Posterior cingulate gyrus (tissue), 11 donors: ENCODE data around the gene LHPP.
A peak's percentile ranks its signal among the peaks of the same experiment; 100 is the strongest.

Experiments used
- DNase-seq, 10 donors: peaks; one replicate each; pipeline versions ENCODE4 v3.0.0 to v3.0.0-alpha.2; 2020 to 2021; ENCODE audit warnings: mixed read lengths in 3 of 10
- intact Hi-C: fragments of 100-400 bp; cut with DNase I; formaldehyde crosslinking; loops from one replicate; pipeline ENCODE4 v1.15.1; 2023

Gene LHPP

DNA sequence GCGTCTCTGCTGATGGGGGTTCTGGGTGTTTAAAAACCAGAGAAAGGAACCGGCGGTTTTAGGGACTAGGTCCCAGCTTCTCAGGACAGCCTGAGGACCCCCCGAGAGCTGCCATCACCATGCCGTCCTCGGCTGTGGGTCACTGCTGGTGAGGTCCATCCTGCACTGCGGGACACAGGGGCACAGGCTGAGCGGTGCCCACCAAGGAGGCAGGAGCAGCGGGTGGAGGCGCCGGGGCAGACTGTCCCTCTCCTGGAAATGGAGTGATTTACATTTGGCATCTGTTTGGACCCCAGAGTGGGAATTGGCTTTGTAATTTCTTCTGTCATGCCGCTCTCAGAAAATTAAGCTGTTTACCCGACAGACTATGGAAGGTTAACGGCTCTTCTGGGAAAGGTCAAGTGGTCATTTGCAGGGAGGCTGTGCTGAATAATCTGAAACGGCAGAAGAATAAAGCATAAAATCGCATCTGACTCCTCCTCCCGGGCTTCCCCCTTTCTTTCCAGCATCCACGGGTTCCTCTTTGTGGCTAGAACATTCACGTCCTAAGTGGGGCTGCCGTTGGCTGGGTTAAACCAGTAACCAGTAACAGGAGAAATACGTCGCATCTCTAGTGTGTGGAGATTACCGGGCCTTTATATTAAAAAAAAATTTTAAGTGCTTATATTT, 31.7 kb downstream of the LHPP start:
- DNase-seq, result no peak
- intact Hi-C loops, result no loop called here

DNA sequence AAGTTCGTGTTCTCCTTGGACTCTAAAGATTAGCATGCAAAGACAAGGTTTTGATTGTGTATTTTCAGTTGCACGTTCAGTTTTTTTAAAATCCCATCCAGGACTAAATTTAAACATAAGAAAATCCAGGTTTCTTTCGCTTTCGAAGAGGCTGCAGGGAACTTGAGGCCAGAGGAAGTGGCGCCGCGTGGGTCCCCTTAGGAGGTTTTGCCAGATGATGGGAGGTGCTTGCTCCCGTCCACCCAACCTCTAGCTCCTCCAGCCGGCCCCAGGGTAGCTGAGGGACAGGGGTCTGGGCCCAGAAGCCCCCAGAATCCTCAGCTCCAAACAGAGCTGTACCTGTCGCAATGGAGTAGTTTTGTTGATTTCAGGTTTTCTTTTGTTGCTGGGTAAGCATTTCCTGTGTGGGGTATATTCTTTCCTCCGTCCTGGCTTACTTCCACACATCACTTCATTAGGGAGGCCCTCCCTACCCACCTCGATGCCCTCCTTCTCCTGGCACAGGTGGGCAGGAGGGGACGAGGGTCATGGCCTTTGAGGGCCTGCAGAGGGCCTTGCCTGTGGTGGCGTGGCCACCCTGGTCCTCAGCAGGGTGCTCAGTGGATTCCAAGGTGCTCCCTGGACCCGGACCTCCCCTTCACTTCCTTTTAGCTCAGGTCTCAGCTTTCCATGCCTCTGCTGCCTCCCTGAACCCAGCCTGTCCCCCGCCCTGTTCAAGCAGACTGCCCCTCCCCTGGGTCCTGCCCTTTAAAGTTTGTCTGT, 32.6 kb downstream of the LHPP start:
- intact Hi-C loops, result no loop called here
- DNase-seq, result no peak

DNA sequence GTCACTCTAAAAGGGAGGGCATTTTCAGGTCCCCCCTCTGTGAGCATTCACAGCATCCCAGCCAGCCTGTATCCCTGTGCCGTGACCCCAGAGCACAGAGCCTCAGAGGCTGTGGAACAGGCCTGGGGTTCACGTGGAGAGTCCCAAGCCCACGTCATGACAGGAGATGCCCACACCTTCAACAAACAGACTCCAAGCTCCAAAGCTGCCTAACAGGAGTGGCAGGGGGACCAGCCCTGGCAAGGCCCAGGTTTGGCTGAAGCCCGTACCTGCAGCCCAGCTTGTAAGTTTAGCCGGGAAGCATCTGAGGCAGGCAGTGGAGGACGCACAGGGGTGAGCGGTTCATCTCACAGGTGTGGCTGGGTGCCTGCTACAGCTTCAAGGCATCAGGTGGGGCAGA, 33.5 kb downstream of the LHPP start:
- no peak for DNase-seq
- intact Hi-C loops, result no loop called here

DNA sequence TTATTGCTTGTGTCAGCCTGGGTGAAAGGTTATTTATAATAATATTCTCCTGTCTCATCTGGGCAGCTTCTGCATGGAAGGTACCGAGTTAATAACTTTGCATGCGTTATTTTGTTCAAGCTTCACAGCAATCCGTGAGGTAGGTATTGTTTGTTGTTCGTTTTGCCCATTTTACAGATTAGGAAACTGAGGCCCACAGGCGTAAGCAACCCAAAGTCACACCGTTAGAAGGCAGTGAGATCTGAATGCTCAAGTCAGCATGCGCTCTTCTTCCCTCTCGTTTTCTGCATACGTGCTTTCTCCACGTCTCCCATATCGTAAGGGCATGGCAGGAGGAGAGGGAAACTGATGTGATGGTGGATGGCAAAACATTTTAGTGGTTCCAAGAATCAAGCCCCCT, 34.1 kb downstream of the LHPP start:
- DNase-seq, result no peak
- intact Hi-C loops, result no loop called here

DNA sequence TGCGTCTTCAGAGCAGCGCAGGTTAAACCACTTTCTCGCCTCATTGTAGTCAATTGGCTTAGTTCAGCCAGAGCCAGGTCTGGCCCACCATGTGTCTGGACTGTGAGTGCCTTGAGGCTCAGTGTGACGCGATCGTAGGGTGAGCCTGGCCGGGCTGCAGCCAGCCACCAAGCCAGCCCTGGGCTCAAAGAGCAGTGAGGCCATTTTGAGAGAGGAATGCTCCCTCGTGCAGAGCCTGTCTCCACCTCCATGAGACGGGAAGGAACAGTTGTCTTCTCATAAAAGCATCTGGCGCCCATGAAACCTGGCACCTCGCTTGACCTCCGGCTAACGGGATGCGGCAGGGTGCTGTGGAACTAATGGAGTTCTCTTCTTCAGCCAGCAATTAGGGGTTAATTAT, 34.5 kb downstream of the LHPP start:
- DNase-seq, result no peak
- intact Hi-C loops, result no loop called here

DNA sequence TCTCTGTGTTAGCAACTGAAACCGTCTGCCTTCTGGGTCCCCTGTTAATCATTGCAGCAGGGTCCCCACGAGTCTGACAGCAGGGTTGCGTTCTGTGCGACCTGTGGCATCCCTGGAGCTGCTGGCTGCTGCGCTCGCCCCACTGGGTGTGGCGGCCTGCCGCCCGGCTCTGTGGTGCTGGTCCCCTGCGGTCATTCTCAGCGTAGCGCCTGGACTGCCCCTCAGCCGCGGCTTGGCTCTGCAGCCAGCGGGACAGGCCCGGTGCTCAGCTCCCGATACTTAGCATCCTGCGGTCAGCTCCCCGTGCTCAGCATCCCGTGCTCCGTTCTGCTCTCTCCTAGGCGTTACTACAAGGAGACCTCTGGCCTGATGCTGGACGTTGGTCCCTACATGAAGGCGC, 35.0 kb downstream of the LHPP start:
- DNase-seq, result no peak
- intact Hi-C loops, result no loop called here

DNA sequence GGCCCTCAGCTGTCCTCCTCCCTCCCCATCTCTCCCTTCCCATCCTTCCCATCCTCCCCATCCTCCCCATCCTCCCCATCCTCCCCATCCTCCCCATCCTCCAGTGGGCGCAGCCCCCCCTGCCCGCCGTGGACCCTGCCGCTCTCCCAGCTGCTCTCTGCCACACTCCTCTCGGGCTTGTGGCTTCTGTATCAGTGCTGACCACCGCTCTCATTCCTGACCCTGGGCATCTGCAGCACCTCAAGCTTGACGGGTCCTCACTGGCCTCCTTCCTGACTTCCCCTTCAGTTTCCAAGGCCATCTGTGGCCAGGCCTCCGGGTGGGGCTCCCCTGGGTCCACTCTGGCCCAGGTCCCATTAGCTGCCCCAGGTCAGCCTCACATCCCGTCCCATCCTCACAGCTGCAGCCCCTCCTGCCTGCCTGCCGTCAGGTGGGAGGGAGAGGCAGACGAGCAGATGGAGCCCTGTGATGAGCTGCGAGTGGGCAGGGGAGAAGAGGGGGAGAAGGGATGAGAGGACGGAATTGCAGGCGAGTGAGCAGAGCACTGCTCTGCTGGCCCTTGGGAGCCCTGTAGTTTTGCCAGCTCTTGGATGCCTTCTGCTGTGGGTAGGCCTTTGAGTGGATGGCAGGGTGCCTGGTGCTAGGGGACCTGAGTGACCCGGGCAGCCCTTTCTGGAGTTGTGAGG, 35.7 kb downstream of the LHPP start:
- DNase-seq, result peak in 1 of 10 donors; percentile 74
- intact Hi-C loops, result no loop called here

DNA sequence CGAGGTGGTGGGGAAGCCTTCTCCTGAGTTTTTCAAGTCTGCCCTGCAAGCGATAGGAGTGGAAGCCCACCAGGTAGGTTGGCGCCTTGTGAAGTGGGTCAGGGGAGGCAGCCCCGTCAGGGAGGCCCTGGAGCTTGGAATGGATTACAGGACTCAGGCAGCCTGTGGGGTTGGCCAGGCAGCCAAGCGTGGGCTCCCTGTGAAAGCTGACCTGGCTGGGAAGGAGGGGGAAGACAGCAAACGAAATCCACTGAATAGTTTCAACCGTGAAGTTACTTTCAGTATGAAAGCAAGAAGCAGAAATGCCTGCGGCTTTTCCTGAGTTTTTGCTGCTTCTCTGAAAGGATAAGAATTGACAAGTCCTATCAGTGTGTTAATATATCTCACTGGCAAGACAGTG, 36.4 kb downstream of the LHPP start:
- no peak for DNase-seq
- intact Hi-C loops, result no loop called here

DNA sequence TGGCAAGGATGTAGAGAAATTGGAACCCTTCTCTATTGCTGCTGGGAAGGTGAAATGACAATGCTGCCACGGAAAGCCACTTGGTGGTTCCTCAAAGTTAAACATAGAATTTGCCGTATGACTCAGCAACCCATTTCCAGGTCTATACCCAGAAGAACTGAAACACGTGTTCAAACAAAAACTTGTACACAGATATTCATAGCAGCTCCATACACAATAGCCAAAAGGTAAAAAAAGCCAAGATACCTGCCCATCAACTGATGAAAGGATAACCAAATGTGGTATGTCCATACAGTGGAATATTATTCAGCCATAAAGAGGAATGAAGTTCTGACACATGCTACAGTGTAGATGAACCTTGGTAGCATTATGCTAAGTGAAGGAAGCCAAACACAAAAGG, 39.1 kb downstream of the LHPP start:
- DNase-seq, result no peak
- intact Hi-C loops, result no loop called here

DNA sequence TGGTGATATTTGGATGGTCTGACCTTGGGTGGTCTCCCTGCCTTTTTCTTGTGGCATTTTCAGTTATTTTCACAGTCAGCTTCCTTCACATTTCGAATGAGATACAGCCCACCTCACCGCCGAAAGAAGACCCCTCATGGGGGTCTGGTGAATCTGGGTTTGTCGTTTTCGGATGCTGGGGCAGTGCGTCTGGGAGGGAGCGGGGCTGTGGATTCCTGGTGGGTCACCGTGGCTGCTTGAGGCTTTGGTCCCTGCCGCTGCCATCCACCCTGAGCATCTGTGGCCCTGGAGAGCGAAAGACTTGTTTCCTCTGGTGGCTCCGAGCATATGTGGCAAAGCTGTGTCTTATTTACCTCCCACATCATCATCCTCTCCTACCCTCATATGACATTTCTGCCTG, 43.1 kb downstream of the LHPP start:
- no peak for DNase-seq
- intact Hi-C loops, result no loop called here

DNA sequence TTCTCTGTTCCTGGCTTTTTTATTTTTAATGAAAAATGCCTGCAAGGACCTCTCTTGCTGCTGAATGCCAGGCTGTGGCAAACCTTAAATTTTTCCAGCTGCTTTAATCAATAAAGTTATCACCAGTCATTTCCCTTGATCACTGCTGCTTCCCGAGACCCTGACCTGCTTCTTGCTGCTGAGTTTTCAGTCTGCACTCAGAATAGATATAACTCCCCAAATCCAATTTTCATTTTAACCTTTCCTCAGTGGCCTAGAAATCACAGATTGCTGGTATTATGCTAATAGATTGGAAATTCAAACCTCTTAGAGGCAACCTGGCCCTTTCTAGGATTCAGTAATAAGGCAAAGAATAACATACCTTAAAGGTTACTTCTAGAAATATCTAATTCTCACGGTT, 43.7 kb downstream of the LHPP start:
- DNase-seq, result no peak
- intact Hi-C loops, result no loop called here

DNA sequence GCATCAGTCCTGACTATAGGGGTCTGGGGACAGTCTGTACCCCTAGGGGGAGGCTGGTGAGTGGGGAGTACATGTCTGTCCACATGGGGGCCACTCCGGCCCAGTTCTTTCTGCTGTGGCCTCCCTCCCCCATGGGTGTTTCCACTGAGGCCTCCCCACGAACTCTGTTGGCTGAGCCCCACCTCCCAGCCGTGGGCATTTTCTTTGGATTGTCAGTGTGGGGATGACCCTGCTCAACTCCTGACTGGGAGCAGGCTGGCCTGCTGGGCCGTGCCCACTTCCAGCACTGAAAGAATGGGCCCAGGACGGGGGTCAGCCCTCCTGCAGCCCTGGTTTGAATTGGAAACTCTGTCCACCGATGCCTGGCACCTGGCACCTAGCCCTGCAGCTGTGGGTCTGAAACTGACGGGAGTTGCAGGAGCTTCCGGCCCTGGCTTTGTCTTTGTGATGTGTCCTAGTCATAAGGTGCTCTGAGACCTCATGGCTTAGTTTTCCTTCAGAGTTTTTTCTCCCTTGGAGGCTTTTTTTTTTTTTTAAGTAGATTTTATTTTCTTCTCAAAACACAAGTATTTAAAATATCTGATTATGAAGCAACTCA, 46.5 kb downstream of the LHPP start:
- no peak for DNase-seq
- intact Hi-C loops, result no loop called here

DNA sequence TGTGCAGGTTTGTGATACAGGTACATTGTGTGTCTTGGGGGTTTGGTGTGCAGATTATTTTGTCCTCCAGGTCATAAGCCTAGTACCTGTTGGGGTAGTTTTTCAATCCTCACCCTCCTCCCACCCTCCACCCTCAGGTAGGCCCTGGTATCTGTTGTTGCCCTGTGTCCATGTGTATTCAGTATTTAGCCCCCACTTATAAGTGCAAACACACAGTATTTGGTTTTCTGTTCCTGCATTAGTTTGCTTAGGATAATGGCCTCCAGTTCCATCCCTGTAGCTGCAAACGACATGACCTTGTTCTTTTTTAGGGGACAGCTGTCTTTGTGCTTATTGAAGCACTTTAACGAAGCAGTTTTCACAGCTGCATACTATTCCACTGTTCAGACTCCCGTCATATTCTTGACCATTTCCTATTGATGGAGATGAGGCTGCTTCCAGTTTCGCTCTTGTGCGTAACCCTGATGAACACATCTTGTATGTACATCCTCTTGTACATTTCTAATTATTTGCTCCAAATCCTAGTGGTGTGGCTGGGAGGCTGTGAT, 47.4 kb downstream of the LHPP start:
- intact Hi-C loops, result no loop called here
- no peak for DNase-seq

DNA sequence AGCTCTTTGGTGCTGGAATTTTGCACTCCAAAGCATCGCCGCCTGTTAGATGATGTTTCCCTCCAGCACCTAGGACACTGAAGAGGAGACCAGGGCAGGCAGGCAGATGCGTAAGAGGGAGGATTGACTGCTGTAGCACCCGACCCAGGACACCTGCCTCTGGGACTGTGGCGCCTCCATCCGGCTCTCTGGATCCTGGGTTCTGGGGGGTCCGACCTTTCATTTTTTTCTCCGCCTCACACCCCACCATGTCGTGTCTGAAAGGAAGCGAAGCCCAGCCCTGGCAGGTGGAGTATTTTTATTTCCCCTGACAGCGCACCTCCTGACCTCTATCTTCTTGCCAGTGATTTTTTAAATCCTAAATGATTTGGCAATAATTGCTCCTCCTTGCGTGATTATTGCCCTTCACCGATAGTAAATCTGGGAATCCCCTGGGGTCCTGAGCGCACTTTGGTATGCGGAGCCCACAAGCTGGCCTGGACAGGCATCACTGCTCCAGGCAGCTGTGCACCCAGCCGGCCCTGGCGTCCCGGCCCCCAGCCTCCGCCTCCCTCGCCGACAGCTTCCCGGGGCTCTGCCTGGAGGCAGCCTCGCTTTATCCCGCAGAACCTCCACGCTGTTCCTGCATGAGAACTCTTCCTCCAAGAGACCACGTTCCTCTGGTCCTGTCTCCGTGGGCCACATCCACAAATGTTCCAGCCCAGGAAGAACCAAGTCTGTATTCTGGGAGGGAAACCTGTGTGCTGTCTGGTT, 48.4 kb downstream of the LHPP start:
- DNase-seq, result peak in 2 of 10 donors; percentile 42 to 81
- intact Hi-C loops, result no loop called here

DNA sequence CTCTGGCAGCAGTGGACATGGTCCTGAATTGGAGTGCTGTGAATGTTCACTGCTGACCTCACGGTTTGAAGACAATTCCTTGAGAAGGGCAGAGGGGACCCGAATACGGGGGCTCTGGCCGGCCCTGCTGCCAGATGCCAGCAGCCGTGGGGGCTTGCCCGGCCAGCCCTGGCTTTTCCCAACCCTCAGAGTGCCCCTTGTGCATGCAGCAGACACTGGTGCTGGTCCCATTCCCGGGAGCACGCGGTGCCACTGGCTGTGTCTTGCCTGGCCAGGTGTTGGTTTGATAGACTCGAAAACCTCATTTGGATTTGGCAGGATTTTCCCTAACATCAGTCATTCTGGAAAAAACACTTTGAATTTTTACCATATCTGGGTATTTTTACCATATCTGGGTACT, 49.1 kb downstream of the LHPP start:
- peak in 2 of 10 donors; percentile 67 to 72 for DNase-seq
- intact Hi-C loops, result no loop called here

DNA sequence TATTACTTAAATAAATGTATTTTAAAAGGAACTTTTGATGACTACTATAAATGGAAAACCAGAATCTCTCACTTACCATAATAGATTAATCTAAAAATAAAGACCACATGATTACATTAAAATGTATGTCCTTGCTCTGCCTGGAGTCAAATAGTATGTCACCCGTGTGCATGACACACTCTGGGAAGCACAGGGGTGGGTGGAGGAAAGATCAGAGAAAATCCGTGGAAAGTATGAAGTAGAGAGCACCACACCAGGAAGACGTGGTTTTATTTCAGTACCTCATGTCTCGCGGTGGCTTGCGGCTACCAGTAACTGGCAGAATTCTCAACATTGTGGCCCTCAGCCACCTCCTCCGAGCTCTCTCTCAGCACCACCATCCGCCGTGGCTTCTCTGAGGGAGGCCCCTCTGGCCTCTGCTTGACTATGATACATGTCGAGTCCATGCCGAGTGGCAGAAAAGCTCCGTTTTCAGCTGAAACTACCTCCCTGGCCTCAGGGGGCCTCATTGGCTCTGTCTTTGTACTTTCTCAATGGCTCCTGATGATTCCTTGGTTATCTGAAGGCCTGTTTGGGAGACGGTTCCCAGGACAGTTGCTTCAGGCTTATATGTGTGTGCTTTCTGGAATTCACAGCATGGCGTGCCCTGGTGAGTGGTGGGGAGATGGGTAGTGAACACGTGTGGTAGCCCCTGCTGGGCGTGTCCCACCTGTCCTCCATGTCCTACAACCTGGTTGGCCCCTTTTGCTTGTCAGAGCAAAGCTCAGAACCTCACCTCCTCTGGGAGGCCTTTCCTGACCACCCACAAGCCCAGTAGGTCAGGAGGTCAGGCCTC, 49.8 kb downstream of the LHPP start:
- DNase-seq, result peak in 2 of 10 donors; percentile 64 to 75
- intact Hi-C loops, result no loop called here

DNA sequence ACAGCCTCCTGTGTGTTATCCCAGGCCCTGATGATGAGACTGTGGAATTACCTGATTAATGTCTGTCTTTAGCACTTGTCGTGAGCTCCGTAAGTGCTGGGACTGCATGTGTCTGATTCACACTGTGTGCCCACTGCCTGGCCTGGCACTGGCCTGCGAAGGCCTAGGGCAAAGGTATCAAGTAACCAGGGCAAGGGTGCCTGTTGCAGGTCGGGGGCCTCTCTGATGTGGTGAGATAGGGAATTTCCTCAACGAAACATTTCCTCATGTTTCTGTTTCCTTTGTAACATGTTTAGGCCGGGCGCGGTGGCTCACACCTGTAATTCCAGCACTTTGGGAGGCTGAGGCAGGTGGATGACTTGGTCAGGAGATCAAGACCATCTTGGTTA, 50.4 kb downstream of the LHPP start:
- DNase-seq, result peak in 2 of 10 donors; percentile 32 to 67

DNA sequence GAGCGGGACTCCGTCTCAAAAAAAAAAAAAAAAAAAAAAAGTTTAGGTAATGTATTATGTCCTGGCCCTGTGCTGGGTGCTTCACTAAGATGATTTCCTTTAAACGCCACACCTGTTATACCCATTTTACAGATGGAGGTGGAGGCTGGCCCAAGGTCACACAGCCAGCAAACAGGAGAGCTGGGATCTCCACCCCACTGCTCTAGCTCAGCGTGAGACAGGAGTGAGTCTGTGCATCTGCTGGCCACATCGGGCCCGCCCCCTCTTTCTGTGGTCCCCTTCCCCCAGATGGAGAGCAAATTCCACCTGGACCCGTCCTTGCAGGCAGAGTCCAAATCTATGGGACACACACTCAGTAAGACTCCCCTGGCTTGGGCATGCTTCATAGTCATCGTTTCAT, 51.0 kb downstream of the LHPP start:
- peak in 1 of 10 donors; percentile 61 for DNase-seq
- intact Hi-C loops, result no loop called here

More for the DNA sequence above, 50.4 kb downstream of the LHPP start:
- intact Hi-C loops, result no loop called here

DNA sequence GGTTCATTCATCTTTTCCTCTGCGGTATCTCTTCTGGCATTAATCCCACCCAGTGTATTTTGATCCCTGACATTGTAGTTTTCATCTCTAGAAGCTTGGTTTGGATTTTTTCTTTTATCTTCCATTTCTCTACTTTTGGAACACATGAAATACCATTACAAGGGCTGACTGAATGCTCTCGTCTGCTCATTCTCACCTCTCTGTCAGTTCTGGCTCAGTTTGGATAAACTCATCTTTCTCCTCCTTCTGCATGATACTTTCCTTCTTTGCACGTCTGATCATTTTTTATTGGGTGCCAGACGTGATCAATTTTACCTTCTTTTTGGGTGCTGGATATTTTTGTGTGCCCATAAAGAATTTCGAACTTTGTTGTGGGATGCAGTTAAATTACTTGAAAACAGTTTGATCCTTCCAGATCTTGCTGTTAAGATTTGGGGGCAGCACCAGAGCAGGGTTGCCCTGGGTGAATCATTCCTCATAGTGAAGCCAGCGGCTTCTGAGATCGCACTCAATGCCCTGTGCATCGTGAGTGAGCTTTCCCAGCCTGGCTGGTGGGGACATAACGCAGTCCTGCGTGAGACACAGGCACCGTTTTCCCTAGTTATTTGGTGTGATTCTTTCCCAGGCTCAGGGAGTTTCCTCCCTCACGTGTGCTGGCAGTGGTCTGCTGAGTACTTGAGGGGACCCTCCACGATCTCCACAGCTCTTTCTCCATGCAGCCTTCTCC, 53.8 kb downstream of the LHPP start:
- DNase-seq, result peak in 3 of 10 donors; percentile 10 to 40 (median 14)

More for the DNA sequence above, 53.8 kb downstream of the LHPP start:
- intact Hi-C loops, result no loop called here
